ENCODE data around the gene ARMC12. TPM values are rescaled to one million over a fixed set of nuclear protein-coding genes. Genes with fewer than 3 reads are reported as not detected.

Gene ARMC12
- total and polyA plus RNA-seq, 2 of the 13 experiments (the other 11 are each of a cell fraction or from before 2014, with no cell fraction given), result 1.3 TPM; not detected in 1

DNA sequence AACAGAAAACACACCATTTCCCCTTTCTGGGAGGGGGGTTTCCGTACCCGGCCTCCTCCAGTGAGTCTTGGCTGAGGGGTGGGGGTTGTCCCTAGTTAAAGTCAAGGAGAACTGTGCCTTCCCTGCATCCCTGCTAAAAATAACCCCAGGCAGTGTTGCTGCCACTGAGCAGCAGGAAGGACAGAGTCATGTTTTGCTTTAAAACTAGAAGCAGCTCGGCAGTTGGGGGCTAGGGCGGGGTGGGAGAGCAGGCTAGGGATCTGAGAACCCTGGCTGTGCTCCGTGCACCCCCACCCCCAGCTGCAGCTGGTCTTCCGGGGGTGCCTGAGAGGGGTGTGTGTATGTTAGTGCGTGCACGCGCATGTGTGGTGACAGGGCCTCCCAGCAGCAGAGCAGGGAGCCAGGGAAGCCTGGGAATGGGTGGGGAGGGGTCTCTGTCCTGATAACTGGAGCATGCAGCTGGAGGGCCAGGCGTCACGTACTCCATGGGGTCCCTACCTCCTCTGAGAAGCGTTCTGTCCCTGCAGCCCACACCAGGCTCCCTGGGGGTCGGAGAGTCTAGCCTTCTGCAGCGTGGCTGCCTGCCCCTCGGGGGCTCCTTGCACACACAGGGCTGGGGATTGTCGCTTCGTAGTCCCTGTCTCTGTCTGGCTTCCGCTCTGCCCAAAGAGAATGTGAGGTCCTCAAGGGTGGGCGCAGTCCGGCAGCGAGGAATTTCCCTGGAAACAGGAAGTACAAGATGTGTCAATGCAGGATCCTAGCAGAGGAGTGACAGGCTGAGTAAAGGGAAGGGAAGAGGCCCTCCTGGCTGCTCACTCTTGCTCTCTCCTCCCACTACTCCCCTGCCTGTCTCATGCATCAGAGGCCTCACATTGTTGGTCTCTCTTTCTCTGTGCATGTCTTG is 16.8 kb upstream of the ARMC12 start:
- Histone ChIP-seq H3K27me3 (ENCODE audit: control insufficient read depth in 1 of 2, insufficient read depth in 2 of 2, low read length in 2 of 2) (no peaks in the 10 kb centered on the region), H3K9ac (ENCODE audit: insufficient read depth, low read depth, low read length) (no peak overlapping the region), H3K36me3 (replicated peaks in 1 of 2; ENCODE audit: control insufficient read depth in 1 of 2, insufficient read depth in 2 of 2, low read length in 2 of 2) (no peaks in the 10 kb centered on the region), H3K27ac (ENCODE audit: extremely low read length, insufficient read depth, low read length) (no peak overlapping the region), H3K79me2 (ENCODE audit: insufficient read depth, low read length) (no peaks in the 10 kb centered on the region), H3K9me3 (ENCODE audit: low read length) (no peaks in the 10 kb centered on the region), H4K20me1 (ENCODE audit: insufficient read depth, low read length) (no peaks in the 10 kb centered on the region), H3K4me3 (replicated peaks in 1 of 3; ENCODE audit: insufficient read depth in 1 of 3, low read depth in 2 of 3, low read length in 3 of 3) (no peak overlapping the region; a peak in 2 of 6 replicates), H2AFZ (ENCODE audit: low read length) (no peak overlapping the region), H3K4me2 (ENCODE audit: low read depth, low read length) (no peak overlapping the region), H3K4me1 (ENCODE audit: insufficient read depth, low read length) (peaks cover 60% of the 10 kb centered on the region)
- POLR2A ChIA-PET, result no interaction called here
- 76% methylated on average over 19 of the region's 21 CpGs for WGBS (ENCODE audit: low lambda C conversion rate)
- ATAC-seq, result peak; percentile 22
- BruUV-seq (replicated peaks), result no TSS peak
- DNase-seq (ENCODE audit: low spot score), result no peak
- FAIRE-seq, result no peak
- intact Hi-C loops (cut with micrococcal nuclease; ENCODE audit: unreplicated experiment) (no loop called here), in situ Hi-C loops (cut with HindIII; ENCODE audit: extremely low pct_ligation_motif_present, low pct_unique_long_range_greater_than_20kb) (no loop called here)
- TF ChIP-seq ZSCAN25 (CRISPR knock-in tag; IDR thresholded peaks at IDR 0.05) (0 out of 2 replicates have a peak, but pooled peaks have one; percentile 31), TEAD3 (CRISPR knock-in tag; optimal IDR thresholded peaks at IDR 0.05; ENCODE audit: borderline replicate concordance) (peak; percentile 13), RFXANK (CRISPR knock-in tag; IDR thresholded peaks at IDR 0.05) (no peak), GABPA (IDR thresholded peaks at IDR 0.05; ENCODE audit: low read depth, low read length) (no peak), GABPA (CRISPR knock-in tag; IDR thresholded peaks at IDR 0.05; ENCODE audit: low read depth) (peak; percentile 13; the same call in 1 of the 2 replicates), ZNF432 (CRISPR knock-in tag; IDR thresholded peaks at IDR 0.05; ENCODE audit: borderline replicate concordance) (no peak)
- TF ChIP-seq, protein P1, sequence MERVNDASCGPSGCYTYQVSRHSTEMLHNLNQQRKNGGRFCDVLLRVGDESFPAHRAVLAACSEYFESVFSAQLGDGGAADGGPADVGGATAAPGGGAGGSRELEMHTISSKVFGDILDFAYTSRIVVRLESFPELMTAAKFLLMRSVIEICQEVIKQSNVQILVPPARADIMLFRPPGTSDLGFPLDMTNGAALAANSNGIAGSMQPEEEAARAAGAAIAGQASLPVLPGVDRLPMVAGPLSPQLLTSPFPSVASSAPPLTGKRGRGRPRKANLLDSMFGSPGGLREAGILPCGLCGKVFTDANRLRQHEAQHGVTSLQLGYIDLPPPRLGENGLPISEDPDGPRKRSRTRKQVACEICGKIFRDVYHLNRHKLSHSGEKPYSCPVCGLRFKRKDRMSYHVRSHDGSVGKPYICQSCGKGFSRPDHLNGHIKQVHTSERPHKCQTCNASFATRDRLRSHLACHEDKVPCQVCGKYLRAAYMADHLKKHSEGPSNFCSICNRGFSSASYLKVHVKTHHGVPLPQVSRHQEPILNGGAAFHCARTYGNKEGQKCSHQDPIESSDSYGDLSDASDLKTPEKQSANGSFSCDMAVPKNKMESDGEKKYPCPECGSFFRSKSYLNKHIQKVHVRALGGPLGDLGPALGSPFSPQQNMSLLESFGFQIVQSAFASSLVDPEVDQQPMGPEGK (CRISPR knock-in tag; IDR thresholded peaks at IDR 0.05), result 0 out of 2 replicates have a peak, but pooled peaks have one; percentile 13
- TF ChIP-seq, protein P2, sequence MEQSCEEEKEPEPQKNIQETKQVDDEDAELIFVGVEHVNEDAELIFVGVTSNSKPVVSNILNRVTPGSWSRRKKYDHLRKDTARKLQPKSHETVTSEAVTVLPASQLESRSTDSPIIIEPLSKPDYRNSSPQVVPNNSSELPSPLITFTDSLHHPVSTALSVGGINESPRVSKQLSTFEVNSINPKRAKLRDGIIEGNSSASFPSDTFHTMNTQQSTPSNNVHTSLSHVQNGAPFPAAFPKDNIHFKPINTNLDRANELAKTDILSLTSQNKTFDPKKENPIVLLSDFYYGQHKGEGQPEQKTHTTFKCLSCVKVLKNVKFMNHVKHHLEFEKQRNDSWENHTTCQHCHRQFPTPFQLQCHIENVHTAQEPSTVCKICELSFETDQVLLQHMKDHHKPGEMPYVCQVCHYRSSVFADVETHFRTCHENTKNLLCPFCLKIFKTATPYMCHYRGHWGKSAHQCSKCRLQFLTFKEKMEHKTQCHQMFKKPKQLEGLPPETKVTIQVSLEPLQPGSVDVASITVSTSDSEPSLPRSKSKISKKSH (CRISPR knock-in tag; IDR thresholded peaks at IDR 0.05; ENCODE audit: borderline replicate concordance), result 0 out of 2 replicates have a peak, but pooled peaks have one; percentile 10
- TF ChIP-seq, protein P3, sequence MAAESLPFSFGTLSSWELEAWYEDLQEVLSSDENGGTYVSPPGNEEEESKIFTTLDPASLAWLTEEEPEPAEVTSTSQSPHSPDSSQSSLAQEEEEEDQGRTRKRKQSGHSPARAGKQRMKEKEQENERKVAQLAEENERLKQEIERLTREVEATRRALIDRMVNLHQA (CRISPR knock-in tag; IDR thresholded peaks at IDR 0.05), result no peak
- TF ChIP-seq, protein P4, sequence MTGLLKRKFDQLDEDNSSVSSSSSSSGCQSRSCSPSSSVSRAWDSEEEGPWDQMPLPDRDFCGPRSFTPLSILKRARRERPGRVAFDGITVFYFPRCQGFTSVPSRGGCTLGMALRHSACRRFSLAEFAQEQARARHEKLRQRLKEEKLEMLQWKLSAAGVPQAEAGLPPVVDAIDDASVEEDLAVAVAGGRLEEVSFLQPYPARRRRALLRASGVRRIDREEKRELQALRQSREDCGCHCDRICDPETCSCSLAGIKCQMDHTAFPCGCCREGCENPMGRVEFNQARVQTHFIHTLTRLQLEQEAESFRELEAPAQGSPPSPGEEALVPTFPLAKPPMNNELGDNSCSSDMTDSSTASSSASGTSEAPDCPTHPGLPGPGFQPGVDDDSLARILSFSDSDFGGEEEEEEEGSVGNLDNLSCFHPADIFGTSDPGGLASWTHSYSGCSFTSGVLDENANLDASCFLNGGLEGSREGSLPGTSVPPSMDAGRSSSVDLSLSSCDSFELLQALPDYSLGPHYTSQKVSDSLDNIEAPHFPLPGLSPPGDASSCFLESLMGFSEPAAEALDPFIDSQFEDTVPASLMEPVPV (CRISPR knock-in tag; IDR thresholded peaks at IDR 0.05), result no peak
- TF ChIP-seq, protein P5, sequence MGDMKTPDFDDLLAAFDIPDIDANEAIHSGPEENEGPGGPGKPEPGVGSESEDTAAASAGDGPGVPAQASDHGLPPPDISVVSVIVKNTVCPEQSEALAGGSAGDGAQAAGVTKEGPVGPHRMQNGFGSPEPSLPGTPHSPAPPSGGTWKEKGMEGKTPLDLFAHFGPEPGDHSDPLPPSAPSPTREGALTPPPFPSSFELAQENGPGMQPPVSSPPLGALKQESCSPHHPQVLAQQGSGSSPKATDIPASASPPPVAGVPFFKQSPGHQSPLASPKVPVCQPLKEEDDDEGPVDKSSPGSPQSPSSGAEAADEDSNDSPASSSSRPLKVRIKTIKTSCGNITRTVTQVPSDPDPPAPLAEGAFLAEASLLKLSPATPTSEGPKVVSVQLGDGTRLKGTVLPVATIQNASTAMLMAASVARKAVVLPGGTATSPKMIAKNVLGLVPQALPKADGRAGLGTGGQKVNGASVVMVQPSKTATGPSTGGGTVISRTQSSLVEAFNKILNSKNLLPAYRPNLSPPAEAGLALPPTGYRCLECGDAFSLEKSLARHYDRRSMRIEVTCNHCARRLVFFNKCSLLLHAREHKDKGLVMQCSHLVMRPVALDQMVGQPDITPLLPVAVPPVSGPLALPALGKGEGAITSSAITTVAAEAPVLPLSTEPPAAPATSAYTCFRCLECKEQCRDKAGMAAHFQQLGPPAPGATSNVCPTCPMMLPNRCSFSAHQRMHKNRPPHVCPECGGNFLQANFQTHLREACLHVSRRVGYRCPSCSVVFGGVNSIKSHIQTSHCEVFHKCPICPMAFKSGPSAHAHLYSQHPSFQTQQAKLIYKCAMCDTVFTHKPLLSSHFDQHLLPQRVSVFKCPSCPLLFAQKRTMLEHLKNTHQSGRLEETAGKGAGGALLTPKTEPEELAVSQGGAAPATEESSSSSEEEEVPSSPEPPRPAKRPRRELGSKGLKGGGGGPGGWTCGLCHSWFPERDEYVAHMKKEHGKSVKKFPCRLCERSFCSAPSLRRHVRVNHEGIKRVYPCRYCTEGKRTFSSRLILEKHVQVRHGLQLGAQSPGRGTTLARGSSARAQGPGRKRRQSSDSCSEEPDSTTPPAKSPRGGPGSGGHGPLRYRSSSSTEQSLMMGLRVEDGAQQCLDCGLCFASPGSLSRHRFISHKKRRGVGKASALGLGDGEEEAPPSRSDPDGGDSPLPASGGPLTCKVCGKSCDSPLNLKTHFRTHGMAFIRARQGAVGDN (CRISPR knock-in tag; IDR thresholded peaks at IDR 0.05), result peak; percentile 39
- CTCF ChIA-PET (ENCODE audit: low intra/inter-chr PET ratio, low total read pairs), result no interaction called here

Data from HepG2 (cell line).